Astrocyte (in vitro differentiated cells and primary cell): ENCODE results near the gene GSE1. TPM values are rescaled to one million over a fixed set of nuclear protein-coding genes. Genes with fewer than 3 reads are reported as not detected.

Experiments used
- DNase-seq: peaks from one replicate; pipeline ENCODE4 v3.0.0-alpha.2; 2010; ENCODE audit warnings: low read depth
- FAIRE-seq: peaks from 2 replicates; lab custom pipeline; 2011; peaks lifted over from hg19 to GRCh38; lab: Jason Lieb, UNC
- H2AFZ ChIP-seq: 2 replicates; pipeline ENCODE4 v1.6.0; 2012; ENCODE audit warnings: low read depth, low read length, inconsistent platforms
- H3K27ac ChIP-seq: 2 replicates; pipeline ENCODE4 v1.5.1; 2011; ENCODE audit warnings: low read depth, low read length, inconsistent platforms
- H3K27me3 ChIP-seq: 2 replicates; pipeline ENCODE4 v1.6.0; 2011; ENCODE audit warnings: low read length, inconsistent platforms; ENCODE audit not compliant: insufficient read depth
- H3K36me3 ChIP-seq: 2 replicates; pipeline ENCODE4 v1.5.1; 2011; ENCODE audit warnings: low read length, inconsistent platforms; ENCODE audit not compliant: insufficient read depth
- H3K4me1 ChIP-seq: 2 replicates; pipeline ENCODE4 v1.5.1; 2011; ENCODE audit warnings: low read length, inconsistent platforms; ENCODE audit not compliant: insufficient read depth
- H3K4me2 ChIP-seq: 2 replicates; pipeline ENCODE4 v1.6.0; 2012; ENCODE audit warnings: low read length, inconsistent platforms
- H3K4me3 ChIP-seq: 2 replicates; pipeline ENCODE4 v1.5.1; 2011; ENCODE audit warnings: low read depth, mild to moderate bottlenecking, low read length, inconsistent platforms; ENCODE audit not compliant: insufficient read depth
- H3K79me2 ChIP-seq: 2 replicates; pipeline ENCODE4 v1.6.0; 2012; ENCODE audit warnings: mild to moderate bottlenecking, low read length, inconsistent platforms; ENCODE audit not compliant: insufficient read depth
- H3K9ac ChIP-seq: 2 replicates; pipeline ENCODE4 v1.6.0; 2012; ENCODE audit warnings: mild to moderate bottlenecking, low read length, inconsistent platforms
- H3K9me3 ChIP-seq: 2 replicates; pipeline ENCODE4 v1.5.1; 2012; ENCODE audit warnings: low read depth, mild to moderate bottlenecking, low read length, inconsistent platforms; ENCODE audit not compliant: insufficient read depth
- H4K20me1 ChIP-seq: 2 replicates; pipeline ENCODE4 v1.6.0; 2012; ENCODE audit warnings: low read length, inconsistent platforms; ENCODE audit not compliant: insufficient read depth
- H3K27ac Mint-ChIP-seq: one replicate; pipeline ENCODE4 v1.8.0; 2021; ENCODE audit warnings: mild to moderate bottlenecking, mixed read lengths; ENCODE audit not compliant: unreplicated experiment
- H3K27me3 Mint-ChIP-seq: one replicate; pipeline ENCODE4 v1.8.0; 2021; ENCODE audit warnings: low read depth, mixed read lengths; ENCODE audit not compliant: unreplicated experiment
- H3K36me3 Mint-ChIP-seq: one replicate; pipeline ENCODE4 v1.8.0; 2021; ENCODE audit warnings: low read depth, mixed read lengths; ENCODE audit not compliant: unreplicated experiment
- H3K4me1 Mint-ChIP-seq: one replicate; pipeline ENCODE4 v1.8.0; 2021; ENCODE audit warnings: low read depth, mixed read lengths; ENCODE audit not compliant: unreplicated experiment
- H3K4me3 Mint-ChIP-seq: one replicate; pipeline ENCODE4 v1.8.0; 2021; ENCODE audit warnings: mild to moderate bottlenecking, moderate library complexity, mixed read lengths; ENCODE audit not compliant: unreplicated experiment
- H3K9me3 Mint-ChIP-seq: one replicate; pipeline ENCODE4 v1.8.0; 2021; ENCODE audit warnings: mild to moderate bottlenecking, mixed read lengths; ENCODE audit not compliant: unreplicated experiment
- CTCF ChIP-seq: IDR thresholded peaks from 2 replicates; pipeline ENCODE4 v1.5.1; 2011; ENCODE audit warnings: low read depth, mild to moderate bottlenecking, inconsistent platforms, low read length, moderate library complexity; ENCODE audit not compliant: insufficient read depth
- EZH2 ChIP-seq: IDR thresholded peaks from 2 replicates; pipeline ENCODE4 v1.6.1; 2012; ENCODE audit warnings: mild to moderate bottlenecking, low read length, inconsistent platforms; ENCODE audit not compliant: insufficient read depth
- total RNA-seq: library from RNA; stranded (reverse); gene quantifications from 2 replicates; pipeline ENCODE4 v1.2.1, GENCODE V29; 2021

Gene GSE1
- total RNA-seq, 1 donor from 2014 or later = 35.0 TPM

- no peak overlapping the region for H3K4me3 ChIP-seq
- peaks cover 7% of the 10 kb centered on the region for H3K9me3 ChIP-seq
- TF ChIP-seq EZH2 (no peak), CTCF (no peak)
- Mint-ChIP-seq H3K27ac (no peak overlapping the region), H3K9me3 (peaks cover 7% of the 10 kb centered on the region), H3K4me1 (peaks cover 7% of the 10 kb centered on the region), H3K4me3 (peak overlapping the region; percentile 34), H3K36me3 (peaks cover 3% of the 10 kb centered on the region), H3K27me3 (peaks cover 14% of the 10 kb centered on the region)
- no peak overlapping the region for H3K9ac ChIP-seq
- H3K36me3 ChIP-seq = no peaks in the 10 kb centered on the region
- DNase-seq = peak; percentile 15
- H3K4me1 ChIP-seq = peaks cover 13% of the 10 kb centered on the region
- H2AFZ ChIP-seq = peak overlapping the region; percentile 50
- H4K20me1 ChIP-seq = peaks cover 28% of the 10 kb centered on the region
- H3K27me3 ChIP-seq = no peaks in the 10 kb centered on the region
- no peaks in the 10 kb centered on the region for H3K79me2 ChIP-seq
- H3K27ac ChIP-seq = no peak overlapping the region
- FAIRE-seq = no peak
- H3K4me2 ChIP-seq = peak overlapping the region; percentile 66
Measured at GRCh38 chr16:85715169-85716021, 102.3 kb downstream of the GSE1 start.

- peaks cover 28% of the 10 kb centered on the region for H4K20me1 ChIP-seq
- DNase-seq (no peak), FAIRE-seq (no peak)
- H3K27me3 ChIP-seq = no peaks in the 10 kb centered on the region
- H3K9ac ChIP-seq = no peak overlapping the region
- no peaks in the 10 kb centered on the region for H3K79me2 ChIP-seq
- peak overlapping the region; percentile 50 for H2AFZ ChIP-seq
- no peaks in the 10 kb centered on the region for H3K36me3 ChIP-seq
- no peak overlapping the region for H3K27ac ChIP-seq
- Mint-ChIP-seq H3K4me3 (no peak overlapping the region), H3K27me3 (peaks cover 11% of the 10 kb centered on the region), H3K9me3 (peaks cover 7% of the 10 kb centered on the region), H3K36me3 (peaks cover 3% of the 10 kb centered on the region), H3K27ac (no peak overlapping the region), H3K4me1 (peaks cover 7% of the 10 kb centered on the region)
- peak overlapping the region; percentile 66 for H3K4me2 ChIP-seq
- TF ChIP-seq CTCF (no peak), EZH2 (no peak)
- H3K9me3 ChIP-seq = peaks cover 7% of the 10 kb centered on the region
- H3K4me1 ChIP-seq = peaks cover 13% of the 10 kb centered on the region
- H3K4me3 ChIP-seq = no peak overlapping the region
Measured at GRCh38 chr16:85716022-85716679, 103.0 kb downstream of the GSE1 start.
